Measurements from ENCODE around the gene EPHB2. TPM values are rescaled to one million over a fixed set of nuclear protein-coding genes. Genes with fewer than 3 reads are reported as not detected.

The EPHB2 gene
- total and polyA plus RNA-seq, 2 of the 8 experiments (the other 6 are each of a cell fraction or from before 2014, with no cell fraction given), result 15.8 to 17.2 TPM

- POLR2A ChIA-PET (ENCODE audit: partially characterized antibody), result no interaction called here
These were observed 144.3 kb downstream of the EPHB2 start for GRCh38 chr1:22854688-22855565.

More at GRCh38 chr1:22854688-22855565, 144.3 kb downstream of the EPHB2 start:
- Histone ChIP-seq H3K56ac (replicated peaks; ENCODE audit: insufficient read length, low read depth, low read length) (no peak overlapping the region), H3K79me1 (ENCODE audit: low read depth, low read length) (no peaks in the 10 kb centered on the region), H3K4ac (replicated peaks; ENCODE audit: insufficient read length, low read depth, low read length) (no peak overlapping the region), H3K4me3 (ENCODE audit: extremely low read depth in 1 of 4, insufficient read depth in 2 of 4, low read depth in 3 of 4, low read length in 4 of 4) (no peak overlapping the region), H3K14ac (ENCODE audit: insufficient read length) (no peak overlapping the region), H4K5ac (ENCODE audit: insufficient read length, low read depth, low read length) (no peak overlapping the region), H2BK15ac (ENCODE audit: low read length) (no peak overlapping the region), H4K91ac (replicated peaks; ENCODE audit: insufficient read length, low read length) (no peak overlapping the region), H3K4me2 (ENCODE audit: insufficient read depth in 1 of 2, low read depth in 2 of 2, low read length in 2 of 2) (no peak overlapping the region), H2BK5ac (ENCODE audit: low read depth, low read length) (no peak overlapping the region), H3K27ac (ENCODE audit: low read depth, low read length) (no peak overlapping the region), H2BK12ac (ENCODE audit: low read depth, low read length) (0 out of 2 replicates have a peak overlapping the region, but pooled peaks have one; percentile 75), H3K23me2 (ENCODE audit: low read depth, low read length) (no peaks in the 10 kb centered on the region), H2BK120ac (replicated peaks; ENCODE audit: low read depth, low read length) (no peak overlapping the region), H3K79me2 (ENCODE audit: control insufficient read depth in 1 of 2, insufficient read depth in 2 of 2, low read length in 2 of 2) (no peaks in the 10 kb centered on the region), H3K36me3 (ENCODE audit: control insufficient read depth in 2 of 4, insufficient read depth in 4 of 4, low read length in 3 of 4) (no peaks in the 10 kb centered on the region), H4K8ac (ENCODE audit: extremely low read depth, insufficient read depth, low read length) (no peak overlapping the region), H3K23ac (ENCODE audit: insufficient read length) (no peak overlapping the region), H3K27me3 (replicated peaks in 1 of 4; ENCODE audit: control insufficient read depth in 3 of 4, extremely low read depth in 1 of 4, insufficient read depth in 3 of 4, low read length in 3 of 4) (no peaks in the 10 kb centered on the region; a peak in 1 of 7 replicates), H3K9ac (replicated peaks in 1 of 4; ENCODE audit: extremely low read depth in 1 of 4, low read depth in 3 of 4, low read length in 3 of 4) (no peak overlapping the region), H4K20me1 (replicated peaks in 1 of 2; ENCODE audit: control insufficient read depth in 1 of 2, insufficient read depth in 2 of 2, low read length in 2 of 2) (no peaks in the 10 kb centered on the region), H2AK5ac (ENCODE audit: low read depth, low read length) (no peak overlapping the region), H3K9me3 (ENCODE audit: insufficient read depth in 2 of 2, low read depth in 1 of 2, low read length in 1 of 2) (no peaks in the 10 kb centered on the region), H3K18ac (ENCODE audit: extremely low read depth, low read length) (no peak overlapping the region), H2AFZ (ENCODE audit: low read length) (no peak overlapping the region), H3K4me1 (replicated peaks in 1 of 4; ENCODE audit: control insufficient read depth in 3 of 4, insufficient read depth in 4 of 4, low read length in 3 of 4) (peaks cover 5 to 11% (median 9%) of the 10 kb centered on the region in 4 experiments), H2BK20ac (ENCODE audit: low read length) (peak overlapping the region; percentile 48; the same call in 1 of the 2 replicates)
- WGBS, 2 experiments (ENCODE audit: extremely low coverage in 1 of 2, insufficient coverage in 1 of 2, insufficient read length in 1 of 2, insufficient replicate concordance in 2 of 2, low coverage in 1 of 2, low lambda C conversion rate in 2 of 2, missing lambda C conversion rate in 1 of 2), result 78% methylated on average over 6 of the region's 6 CpGs; no CpG with 5 or more reads in 1 of the 2 experiments
- TF ChIP-seq GTF2F1 (IDR thresholded peaks at IDR 0.05; ENCODE audit: borderline replicate concordance, low read depth, low read length) (no peak), POU5F1 (IDR thresholded peaks at IDR 0.05; ENCODE audit: low read depth, low read length) (no peak), KDM1A (IDR thresholded peaks at IDR 0.05; ENCODE audit: borderline replicate concordance, low read length) (no peak), BACH1 (IDR thresholded peaks at IDR 0.05; ENCODE audit: low read length) (no peak), TCF12 (IDR thresholded peaks at IDR 0.05; ENCODE audit: low read depth, low read length) (no peak), ZNF274 (IDR thresholded peaks at IDR 0.05; ENCODE audit: borderline replicate concordance, extremely low read depth, low read length) (no peak), RFX5 (IDR thresholded peaks at IDR 0.05; ENCODE audit: borderline replicate concordance, low read depth, low read length) (no peak), KDM4A (IDR thresholded peaks at IDR 0.05; ENCODE audit: low read depth, low read length, severe bottlenecking) (no peak), GABPA (IDR thresholded peaks at IDR 0.05; ENCODE audit: borderline replicate concordance, insufficient read depth, low read length) (no peak)
- DNase-seq (ENCODE audit: low read depth in 1 of 2, low spot score in 2 of 2), result no peak
- CTCF ChIA-PET (ENCODE audit: partially characterized antibody), result interaction anchor here (1.0 to 8.6 kb wide), 5 partner anchors 8 to 57 kb away, joined by 3 to 132 read pairs (median 5); no protein-coding TSS in a partner anchor
- no peak for FAIRE-seq
